ENCODE data around the gene MREG.
"Not testable (repeated sequence)": the region's sequence is repeated elsewhere in the genome, so short reads cannot be mapped to it uniquely, and the experiment has no call there.

The MREG gene

DNA sequence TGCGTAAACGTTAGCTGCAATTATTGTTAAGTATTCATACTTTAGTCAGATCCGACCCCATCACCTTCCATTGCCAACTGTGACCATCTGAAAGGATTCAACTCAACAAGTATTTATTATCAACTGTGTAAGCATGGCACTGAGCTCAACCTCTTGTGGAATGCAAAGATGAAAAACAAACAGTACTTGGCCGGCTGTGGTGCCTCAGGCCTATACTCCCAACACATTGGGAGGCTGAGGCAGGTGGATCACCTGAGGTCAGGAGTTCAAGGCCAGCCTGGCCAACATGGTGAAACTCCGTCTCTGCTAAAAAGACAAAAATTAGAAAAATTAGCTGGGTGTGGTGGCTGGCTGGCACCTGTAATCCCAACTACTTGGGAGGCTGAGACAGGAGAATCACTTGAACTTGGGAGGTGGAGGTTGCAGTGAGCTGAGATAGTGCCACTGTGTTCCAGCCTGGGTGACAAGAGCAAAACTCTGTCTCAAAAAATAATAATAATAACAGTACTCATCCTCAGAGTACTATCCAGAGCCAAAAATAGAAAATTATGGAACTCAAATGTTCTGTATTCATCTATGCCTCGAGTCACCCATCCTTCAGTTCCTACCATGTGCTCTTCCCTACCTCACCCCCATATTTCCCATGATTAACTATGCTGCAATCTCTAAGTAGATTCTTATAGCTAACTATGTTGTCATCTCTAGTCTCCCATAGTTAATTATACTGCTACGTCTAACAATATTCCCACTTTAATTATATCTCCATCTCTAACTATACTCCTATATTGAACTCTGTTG is 8.6 kb upstream of the MREG start:
- no peak for DNase-seq (ENCODE audit: low spot score)

DNA sequence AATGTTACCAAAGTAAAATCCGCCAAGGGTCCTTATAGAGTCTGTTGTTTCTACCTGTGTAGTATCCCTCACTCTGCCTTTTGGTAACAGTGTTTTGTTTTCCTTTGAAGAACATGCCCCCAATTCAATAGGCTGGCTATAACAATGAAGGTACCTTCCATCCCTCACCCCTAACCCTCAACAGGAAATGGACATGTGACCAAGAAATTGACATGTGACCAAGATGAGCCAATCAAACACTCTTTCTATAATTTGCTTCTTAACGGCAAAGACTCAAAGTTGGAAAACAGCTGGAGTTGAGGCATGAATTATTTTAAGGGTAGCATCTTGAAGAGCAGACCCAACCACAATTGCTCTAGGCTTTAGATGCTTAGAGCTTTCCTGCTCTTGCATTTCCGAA is 5.4 kb upstream of the MREG start:
- DNase-seq (ENCODE audit: low spot score): no peak

DNA sequence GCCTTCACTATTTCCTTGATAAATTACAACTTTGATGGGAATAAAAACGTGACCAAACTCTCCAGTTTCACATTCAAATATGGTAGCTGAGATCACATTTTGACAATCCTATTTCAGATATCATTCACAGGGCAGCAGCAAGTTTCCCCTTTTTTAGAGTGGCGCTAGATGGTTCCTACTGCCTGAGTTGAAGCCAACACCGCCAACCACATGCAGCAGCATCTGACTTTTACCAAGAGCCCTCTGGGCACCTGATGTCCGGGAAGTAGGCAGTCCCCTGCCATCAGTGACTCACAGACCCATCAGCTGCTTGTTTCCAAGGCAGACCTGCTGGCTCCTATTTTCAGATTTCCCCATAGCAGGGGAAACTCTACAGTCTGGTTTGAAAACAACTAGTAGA is 4.0 kb upstream of the MREG start:
- DNase-seq (ENCODE audit: low spot score): no peak

DNA sequence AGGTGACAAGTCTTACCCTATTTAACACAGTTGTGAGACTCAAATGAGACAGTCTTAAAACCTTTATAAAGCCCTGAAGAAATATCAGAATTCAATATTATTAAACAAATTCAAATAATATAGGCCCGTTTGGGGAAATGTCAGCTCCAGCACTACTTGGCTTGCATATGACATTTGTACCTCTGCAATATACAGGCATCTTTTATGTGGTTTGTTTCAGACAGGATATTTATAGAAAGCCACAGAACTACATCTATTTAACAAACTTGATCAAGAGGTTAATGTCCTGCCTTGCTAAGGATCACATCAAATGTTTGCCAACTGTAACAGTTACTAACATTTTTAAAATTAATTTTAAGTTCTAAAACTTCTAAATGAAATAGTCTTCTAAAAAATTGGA is 3.2 kb upstream of the MREG start:
- DNase-seq (ENCODE audit: low spot score): no peak

DNA sequence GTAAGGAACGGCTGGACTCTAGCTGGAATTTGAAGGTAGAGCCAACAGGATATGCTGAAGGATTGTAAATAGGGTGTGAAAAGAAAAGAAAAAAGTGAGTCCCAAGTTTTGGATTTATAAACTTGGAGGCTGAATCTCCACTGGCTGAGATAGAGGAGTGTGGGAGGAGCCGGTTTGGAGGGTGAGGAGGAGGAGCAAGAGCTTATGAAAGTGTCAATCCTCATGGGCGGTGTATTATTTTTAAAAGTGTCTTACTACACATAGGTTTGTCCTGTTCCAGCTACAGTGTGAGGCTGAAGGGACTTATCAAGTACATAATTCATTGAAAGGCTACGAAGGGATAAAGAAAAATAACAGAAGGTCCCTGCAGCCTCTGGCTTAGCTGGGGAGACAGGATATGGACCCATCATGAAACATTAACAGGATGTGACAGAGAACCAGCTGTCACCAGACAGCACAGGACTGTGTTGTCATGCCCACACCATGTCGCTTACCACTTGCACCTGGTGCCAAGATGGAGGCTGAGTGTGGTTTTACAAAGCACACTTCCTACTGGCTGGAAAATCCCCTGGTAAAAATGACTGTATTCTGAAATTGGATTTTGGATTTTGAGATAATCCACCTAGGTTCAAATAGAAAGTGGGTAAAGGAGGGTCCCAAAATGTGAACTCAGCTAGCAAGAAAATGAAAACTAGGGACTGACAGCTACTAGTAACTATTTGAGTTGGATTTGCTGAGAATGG is 2.5 kb upstream of the MREG start:
- no peak for DNase-seq (ENCODE audit: low spot score)

DNA sequence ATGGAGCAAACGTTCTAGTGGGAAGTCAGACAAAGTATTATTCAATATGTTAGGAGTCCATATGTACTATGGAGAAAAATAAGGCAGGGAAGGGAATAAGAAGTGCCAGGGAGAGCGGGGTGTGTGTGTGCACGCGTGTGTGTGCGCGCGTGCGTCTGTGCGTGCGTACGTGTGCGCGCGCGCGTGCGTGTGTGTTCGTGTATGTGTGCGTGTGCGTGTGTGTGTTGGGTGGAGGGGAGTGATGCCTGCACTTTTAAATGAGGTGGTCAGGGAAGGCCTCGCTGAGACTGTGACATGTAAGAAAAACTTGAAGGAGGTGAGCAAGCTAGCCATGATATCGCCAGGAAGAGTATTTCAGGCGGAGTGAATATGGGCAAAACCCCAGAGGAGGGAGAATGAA is 1.6 kb upstream of the MREG start:
- no peak for DNase-seq (ENCODE audit: low spot score)

DNA sequence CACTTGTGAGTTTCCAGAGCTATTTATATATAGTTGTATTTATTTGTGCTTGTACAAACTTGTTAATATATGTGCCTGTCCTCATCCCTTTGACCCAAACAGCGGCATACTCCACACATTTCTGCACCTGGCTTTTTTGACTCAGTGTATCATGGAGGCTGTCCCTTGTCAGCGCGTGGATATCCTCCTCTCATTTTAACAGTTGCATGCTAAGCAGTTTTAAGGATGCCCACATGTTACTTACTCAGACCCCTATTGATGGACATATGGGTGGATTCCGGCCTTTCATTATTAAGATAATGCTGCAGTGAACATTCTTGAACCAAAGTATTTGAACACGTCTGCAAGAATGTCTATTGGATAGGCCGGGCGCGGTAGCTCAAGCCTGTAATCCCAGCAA is 655 bp upstream of the MREG start:
- DNase-seq (ENCODE audit: low spot score): no peak

DNA sequence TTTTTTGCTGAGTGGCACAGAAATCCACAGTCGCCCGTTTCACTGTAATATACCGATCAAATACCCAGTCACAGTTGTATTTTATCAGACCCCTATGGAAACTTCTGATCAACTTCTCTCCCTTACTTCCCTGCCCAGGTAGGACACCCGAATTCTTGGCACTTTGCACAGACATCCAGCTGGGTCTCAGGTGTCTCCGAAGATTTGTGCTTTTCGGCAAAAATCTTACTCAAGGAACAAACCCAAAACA is 596 bp downstream of the MREG start:
- DNase-seq (ENCODE audit: low spot score): no peak

DNA sequence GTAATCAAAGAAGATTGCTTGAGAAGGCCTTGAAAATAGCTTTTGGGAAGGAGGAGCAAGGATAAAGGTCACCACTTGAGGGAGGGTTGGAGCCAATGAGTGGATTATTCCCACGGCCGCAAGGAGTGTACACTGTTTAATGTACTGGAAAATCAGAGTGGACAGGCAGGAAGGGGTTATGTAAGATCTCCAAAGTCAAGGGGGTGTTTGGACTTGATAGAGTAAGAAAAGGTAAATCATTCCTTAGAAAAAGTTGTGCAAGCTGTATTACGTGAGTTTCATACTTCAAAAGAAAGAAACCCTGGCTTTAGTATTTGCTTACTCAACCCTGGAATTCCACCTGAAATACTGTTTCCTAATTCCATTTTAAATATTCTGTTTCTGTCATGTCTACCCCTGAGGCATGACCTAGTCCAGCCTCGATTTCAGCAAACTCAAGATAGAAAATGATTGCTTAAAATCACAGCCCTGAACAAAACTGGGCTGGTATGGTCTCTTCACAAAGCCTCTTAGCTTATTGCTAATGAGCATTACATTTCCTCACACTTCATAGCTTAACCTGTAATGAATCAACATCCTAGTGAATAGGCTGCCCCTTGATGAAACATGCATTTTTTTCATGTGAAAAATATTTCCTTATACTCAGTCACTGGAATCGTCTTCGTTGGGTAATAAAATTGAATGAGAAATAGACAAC is 1.1 kb downstream of the MREG start:
- peak; percentile 88 for DNase-seq (ENCODE audit: low spot score)

DNA sequence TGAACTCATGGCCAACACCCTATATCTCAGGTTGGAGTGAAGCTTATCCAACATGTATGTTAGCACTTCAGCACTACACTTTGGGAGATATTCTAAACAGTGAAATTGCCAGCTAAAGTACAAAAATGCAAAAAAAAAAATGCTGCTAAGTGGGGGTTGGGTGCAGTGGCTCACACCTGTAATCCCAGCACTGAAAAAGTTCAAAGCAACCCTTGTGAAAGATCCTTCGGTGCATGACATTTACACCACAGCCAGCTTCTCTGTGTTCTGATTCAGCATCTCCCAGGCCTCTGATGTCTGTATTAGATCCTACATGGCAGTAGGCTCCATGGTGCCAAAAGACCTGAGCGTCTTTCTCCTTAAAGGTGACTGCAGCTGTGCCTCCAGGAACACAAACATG is 4.1 kb downstream of the MREG start:
- not testable (repeated sequence) for DNase-seq (ENCODE audit: low spot score)

DNA sequence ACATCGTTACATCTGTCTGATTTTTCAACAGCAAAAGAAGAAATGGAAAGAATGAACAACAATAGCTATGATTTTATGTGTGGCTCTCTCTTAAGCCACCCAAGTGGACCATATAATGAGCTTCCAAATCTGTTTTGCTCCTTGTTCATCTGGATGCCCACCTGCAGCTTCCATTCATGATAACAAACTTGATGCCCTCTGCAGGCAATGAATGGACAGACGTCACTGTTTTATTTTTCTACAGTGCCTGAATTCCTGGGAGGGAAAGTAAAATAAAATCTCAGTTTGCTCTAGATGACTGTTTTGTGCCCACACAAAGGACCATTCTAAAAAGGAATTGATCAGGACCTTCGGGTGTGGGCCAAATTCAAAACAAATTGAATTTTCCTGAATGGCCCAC is 5.0 kb downstream of the MREG start:
- DNase-seq (ENCODE audit: low spot score): no peak

DNA sequence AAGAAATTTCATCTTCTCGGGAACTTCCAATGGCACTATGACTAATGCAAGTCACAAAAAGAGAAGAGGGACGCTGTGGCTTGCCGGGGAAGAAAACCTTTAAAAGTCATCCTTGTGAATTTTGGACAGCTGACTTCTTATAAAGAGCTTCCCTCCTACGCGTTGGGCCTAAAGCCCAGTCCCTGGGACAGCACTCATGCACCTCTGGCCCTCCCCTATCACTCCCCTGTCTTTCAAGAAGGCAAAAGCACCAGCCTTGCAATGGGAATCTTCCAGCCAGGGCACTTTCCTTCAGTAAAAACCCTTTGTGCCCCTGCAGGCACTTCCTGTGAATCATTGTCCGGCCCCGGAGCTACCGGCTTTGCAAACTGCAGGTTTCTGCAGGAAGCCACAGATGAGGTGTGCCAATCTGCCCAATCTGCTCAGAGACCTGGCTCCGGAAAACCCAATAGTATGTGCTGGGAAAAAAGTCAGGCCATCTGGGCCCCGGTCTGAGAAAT is 7.1 kb downstream of the MREG start:
- no peak for DNase-seq (ENCODE audit: low spot score)

DNA sequence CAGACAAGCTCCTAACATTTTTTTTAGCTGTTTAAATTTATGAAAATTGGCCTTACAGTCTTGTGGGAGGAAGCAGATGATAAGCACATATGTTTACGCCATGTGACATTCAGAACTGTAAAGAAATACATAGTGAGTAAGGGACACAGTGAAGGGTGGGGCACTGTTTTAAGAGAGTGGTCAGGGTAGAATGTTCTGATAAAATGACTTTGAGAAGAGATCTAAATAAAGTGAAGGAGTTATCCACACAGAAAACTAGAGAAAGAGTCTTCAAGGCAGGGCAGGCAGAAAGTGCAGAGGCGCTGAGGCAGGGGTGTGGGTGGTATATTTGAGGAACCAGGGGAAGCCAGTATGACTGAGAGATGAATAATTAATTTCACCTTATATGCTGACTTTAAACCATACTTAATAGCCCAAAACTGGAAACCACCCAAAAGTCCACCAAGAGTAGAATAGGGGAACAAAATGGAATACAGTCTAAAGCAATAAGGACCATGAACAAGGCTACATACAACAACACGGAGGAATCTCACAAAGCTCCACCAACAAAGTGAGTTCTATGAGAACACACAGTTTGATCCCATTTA is 8.6 kb downstream of the MREG start:
- DNase-seq (ENCODE audit: low spot score): no peak

DNA sequence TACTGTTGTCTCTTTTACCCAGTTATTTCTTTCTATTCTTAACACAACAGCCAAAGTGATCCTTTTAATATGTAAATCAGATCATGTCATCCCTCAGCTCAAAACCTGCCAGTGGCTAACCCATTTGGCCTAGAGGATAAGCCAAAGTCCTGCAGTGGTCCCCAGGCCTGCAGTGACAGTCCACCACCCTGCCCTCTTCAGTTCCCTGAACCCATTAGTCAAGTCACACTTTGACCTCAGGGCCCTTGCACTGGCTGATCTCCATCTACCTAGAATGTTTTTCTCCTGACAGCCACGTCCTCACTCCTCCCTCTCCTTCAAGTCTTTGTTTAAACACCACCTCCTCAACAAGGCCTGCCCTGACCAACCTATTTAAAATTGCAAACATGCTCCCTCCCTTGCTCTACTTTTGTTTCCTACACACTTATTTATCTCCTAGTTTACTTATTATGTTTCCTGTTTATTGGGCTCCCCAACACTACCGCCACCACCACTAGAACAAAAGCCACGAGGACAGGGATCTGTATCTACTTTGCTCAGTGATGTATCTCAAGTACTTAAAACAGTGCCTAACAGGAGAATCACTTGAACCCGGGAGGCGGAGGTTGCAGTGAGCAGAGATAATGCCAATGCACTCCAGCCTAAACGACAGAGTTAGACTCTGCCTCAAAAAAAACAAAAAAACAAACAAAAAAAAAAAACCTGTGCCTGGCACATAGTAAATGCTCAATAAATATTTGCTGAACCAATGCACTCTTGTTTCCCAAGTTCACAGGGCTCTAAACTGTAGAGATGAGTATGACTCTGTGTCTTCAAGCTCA is 9.3 kb downstream of the MREG start:
- no peak for DNase-seq (ENCODE audit: low spot score)

DNA sequence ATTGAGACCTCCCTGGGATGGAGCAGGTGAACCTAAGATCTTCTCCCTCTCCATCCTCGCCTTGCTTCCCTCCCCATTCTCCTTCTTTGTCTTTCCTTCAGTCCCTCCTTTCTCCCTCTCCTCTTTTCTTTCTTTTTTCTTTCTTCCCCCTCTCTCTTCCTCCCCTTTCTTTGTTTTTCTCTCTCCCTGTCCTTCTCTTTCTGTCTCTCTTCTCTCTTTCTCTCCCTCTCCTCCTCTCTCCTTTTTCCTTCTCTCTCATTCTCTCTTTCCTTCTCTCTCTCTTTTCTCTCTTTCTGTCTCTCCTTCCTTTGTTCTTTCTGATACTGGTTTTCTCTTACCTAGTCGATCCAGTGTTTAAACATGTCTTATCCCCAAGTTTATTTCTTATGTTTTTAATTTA is 10.7 kb downstream of the MREG start:
- no peak for DNase-seq (ENCODE audit: low spot score)

DNA sequence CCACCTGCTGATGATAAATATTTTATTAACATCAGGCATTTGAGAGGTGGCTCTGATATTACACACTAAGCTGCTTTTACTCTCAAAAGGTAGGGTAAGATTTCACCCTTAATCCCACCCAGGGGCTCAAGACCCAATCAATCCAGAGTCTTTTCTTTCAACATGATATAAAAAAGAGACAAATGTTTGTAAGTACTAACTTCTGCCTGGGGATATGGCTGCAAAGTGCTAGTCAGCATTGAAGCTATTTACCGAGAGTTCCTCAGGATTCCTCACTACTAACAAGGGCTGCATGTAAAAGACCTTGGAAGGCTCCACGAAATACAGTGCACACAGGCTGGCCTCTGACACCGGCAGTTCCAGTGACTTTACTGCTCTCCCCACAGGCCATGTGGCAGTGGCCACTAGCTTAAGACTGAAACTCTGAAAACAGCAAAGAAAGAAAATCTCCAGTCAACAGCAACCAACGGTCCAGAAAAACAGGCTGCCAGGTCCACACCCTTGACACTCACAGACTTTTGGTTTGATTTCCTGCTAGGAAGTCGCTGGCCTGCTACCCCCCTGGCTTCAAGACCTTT is 11.2 kb downstream of the MREG start:
- DNase-seq (ENCODE audit: low spot score): no peak

DNA sequence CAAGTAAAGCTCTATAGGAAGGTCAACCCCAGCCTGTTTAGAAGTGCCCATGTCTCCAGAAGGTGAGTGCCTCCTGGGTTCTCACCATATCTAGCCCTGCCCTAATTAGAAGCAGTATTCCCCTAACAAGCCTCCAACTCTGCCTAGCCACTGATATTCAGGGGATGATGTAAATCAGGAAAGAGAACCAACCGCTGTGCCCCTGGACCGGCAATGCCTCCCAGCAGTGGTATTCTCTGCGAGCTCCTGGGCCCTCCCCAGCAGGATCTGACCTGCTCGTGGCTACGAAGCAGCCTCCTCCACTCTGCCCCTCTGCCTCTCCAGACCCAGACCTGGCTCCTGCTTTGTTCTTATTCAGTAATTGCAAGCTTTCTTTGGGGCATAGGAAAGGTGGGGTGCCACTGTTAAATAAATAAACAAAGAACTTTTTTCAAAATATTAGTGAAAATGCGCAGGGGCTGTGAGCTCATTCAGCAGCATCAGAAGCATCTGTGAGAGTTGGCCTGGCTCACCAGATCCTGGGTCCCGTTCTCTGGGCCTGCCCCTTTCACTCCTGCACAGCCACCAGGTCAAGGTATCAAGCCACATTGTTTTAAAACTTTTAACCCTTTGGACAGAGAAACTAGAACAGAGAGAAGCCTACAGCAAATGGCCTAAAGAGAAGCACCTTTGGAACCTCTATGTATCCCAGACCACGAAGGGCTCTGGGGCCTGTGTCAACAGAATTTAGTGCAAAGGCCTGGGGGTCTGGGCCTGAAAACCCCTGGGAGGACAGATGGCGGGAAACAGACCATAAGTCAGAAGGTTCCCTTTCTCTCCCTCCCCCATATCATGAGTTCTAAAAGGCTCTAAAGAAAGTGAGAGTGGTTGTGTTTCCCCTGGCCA is 11.9 kb downstream of the MREG start:
- no peak for DNase-seq (ENCODE audit: low spot score)

DNA sequence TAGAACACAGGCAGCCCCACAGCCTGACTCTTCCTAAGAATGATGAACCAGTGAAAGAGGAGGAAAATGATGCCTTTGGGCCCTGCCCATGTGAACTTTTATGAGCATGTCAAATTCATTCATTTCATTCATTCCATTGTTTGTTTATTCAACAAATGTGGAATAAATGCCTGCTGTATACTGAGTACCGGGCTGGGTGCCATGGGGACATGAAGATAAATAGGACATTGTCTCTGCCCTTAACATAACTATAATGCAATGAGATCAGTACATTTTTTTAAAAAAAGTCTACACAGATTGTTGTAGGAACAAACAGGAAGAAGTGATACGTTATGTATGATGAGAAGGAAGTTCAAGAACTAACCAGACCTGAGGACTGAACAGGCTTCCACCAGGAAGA is 14.7 kb downstream of the MREG start:
- DNase-seq (ENCODE audit: low spot score): no peak

DNA sequence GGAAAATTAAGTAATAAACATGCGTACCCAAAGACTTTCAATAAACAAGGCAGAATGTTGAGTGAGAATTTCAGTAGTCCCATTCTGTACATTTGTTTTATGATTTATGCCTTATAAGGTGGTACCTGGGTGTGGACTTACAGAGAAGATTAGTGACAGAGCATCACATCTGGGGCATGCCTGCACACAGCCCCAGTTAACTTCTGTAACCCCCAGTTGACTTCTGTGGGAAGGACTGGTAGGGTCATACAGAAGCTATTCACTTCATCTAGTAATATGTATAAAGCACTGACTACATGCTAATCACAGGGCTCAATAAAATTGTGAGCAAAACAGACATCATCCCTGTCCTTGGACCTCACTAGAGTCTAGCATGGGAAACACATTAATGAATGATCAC is 16.1 kb downstream of the MREG start:
- DNase-seq (ENCODE audit: low spot score): no peak

DNA sequence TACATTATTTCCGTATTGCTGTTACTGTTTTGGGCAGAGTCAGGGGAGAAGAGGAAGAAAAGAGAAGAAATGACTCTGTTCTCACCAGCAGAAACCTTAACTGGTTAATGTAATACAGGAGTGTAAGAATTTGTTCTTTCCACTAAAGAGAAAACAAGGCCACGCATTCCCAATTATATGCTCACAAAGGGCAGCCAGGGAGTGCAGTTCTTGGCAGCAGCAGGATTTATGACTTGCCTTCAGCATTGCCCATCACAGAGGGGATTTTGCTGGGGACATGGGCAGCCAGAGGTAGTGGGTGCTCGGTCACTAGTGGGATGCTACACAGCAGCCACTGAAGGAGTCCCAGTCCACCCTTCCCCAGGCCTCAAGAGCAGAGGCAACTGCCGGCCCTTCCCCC is 18.4 kb downstream of the MREG start:
- DNase-seq (ENCODE audit: low spot score): no peak
